GM12878 (cell line): ENCODE measurements around the gene CDH20. TPM values are rescaled to one million over a fixed set of nuclear protein-coding genes. Genes with fewer than 3 reads are reported as not detected.

Experiments used
- ATAC-seq: fragments of 200-7000 bp; cut with Tn5 transposase; 3 replicates; pipeline ENCODE4 v1.9.1; 2020; ENCODE audit warnings: mild to moderate bottlenecking, moderate library complexity
- BruUV-seq: library from RNA; stranded (reverse); fragments of 400-500 nt; replicated peaks from 2 replicates; lab custom pipeline; 2021; lab: Mats Ljungman, UMichigan
- CTCF ChIA-PET: fragments of 300-600 bp; sonication (Branson Sonifier 250); formaldehyde crosslinking; extraction: SDS; loops from one replicate; lab custom pipeline; 2021; ENCODE audit warnings: inconsistent platforms; lab: Yijun Ruan, JAX
- POLR2A ChIA-PET: fragments of 350-600 bp; formaldehyde crosslinking; extraction: SDS; loops from one replicate; lab custom pipeline; 2021; ENCODE audit warnings: inconsistent platforms; lab: Charles Lee
- RAD21 ChIA-PET: fragments of 300-600 bp; sonication (Branson Sonifier 250); formaldehyde crosslinking; loops from one replicate; lab custom pipeline; 2023; ENCODE audit warnings: antibody characterized with exemption; ENCODE audit not compliant: unreplicated experiment; lab: Charles Lee
- SMC1A ChIA-PET: fragments of 300-600 bp; sonication (Branson Sonifier 250); formaldehyde crosslinking; loops from one replicate; lab custom pipeline; 2023; ENCODE audit not compliant: unreplicated experiment, uncharacterized antibody; lab: Charles Lee
- DNase-seq: peaks from one replicate; pipeline ENCODE4 v3.0.0-alpha.2; 2011; ENCODE audit warnings: low read depth, low spot score
- FAIRE-seq: peaks from 3 replicates; lab custom pipeline; 2011; peaks lifted over from hg19 to GRCh38; lab: Jason Lieb, UNC
- H2AFZ ChIP-seq: 2 replicates; pipeline ENCODE4 v1.6.0; 2011; ENCODE audit warnings: low read depth, low read length, control low read depth; ENCODE audit not compliant: control insufficient read depth
- H3K27ac ChIP-seq: 2 replicates; pipeline ENCODE4 v1.5.1; 2011; ENCODE audit warnings: control low read depth; ENCODE audit not compliant: control insufficient read depth, insufficient read depth
- H3K27me3 ChIP-seq, 2 experiments: replicated peaks in 1 of 2; 2 replicates each; pipeline versions ENCODE4 v1.6.0 to v1.6.1; 2011; ENCODE audit warnings: low read length in 1 of 2; ENCODE audit not compliant: control insufficient read depth in 2 of 2, insufficient read depth in 2 of 2
- H3K36me3 ChIP-seq, 2 experiments: 2 replicates each; pipeline ENCODE4 v1.5.1; 2011; ENCODE audit warnings: low read length in 1 of 2; ENCODE audit not compliant: control insufficient read depth in 2 of 2, insufficient read depth in 2 of 2
- H3K4me1 ChIP-seq: 2 replicates; pipeline ENCODE4 v1.6.1; 2011; ENCODE audit warnings: mild to moderate bottlenecking, low read length, moderate library complexity, mixed read lengths; ENCODE audit not compliant: control insufficient read depth, insufficient read depth
- H3K4me2 ChIP-seq: 2 replicates; pipeline ENCODE4 v1.6.0; 2011; ENCODE audit warnings: control low read depth; ENCODE audit not compliant: control insufficient read depth, insufficient read depth
- H3K4me3 ChIP-seq: fragments of 200-600 bp; sonication (generic); 2 replicates; pipeline ENCODE4 v1.5.1; 2016
- H3K79me2 ChIP-seq: 2 replicates; pipeline ENCODE4 v1.6.0; 2011; ENCODE audit warnings: low read length; ENCODE audit not compliant: control insufficient read depth, insufficient read depth
- H3K9ac ChIP-seq: 2 replicates; pipeline ENCODE4 v1.8.0; 2011; ENCODE audit warnings: low read length, control low read depth, mixed read lengths; ENCODE audit not compliant: control insufficient read depth, insufficient read depth
- H3K9me3 ChIP-seq: replicated peaks from 3 replicates; pipeline ENCODE4 v1.5.1; 2011; ENCODE audit warnings: mild to moderate bottlenecking, low read length; ENCODE audit not compliant: control insufficient read depth, insufficient read depth
- H4K20me1 ChIP-seq: 2 replicates; pipeline ENCODE4 v1.6.0; 2011; ENCODE audit not compliant: control insufficient read depth, insufficient read depth
- BCL3 ChIP-seq: IDR thresholded peaks from 2 replicates; pipeline ENCODE4 v1.6.1; 2011; ENCODE audit warnings: borderline replicate concordance, low read depth, mild to moderate bottlenecking, moderate library complexity, low read length; ENCODE audit not compliant: insufficient read depth, poor library complexity, severe bottlenecking
- CEBPB ChIP-seq, 2 experiments: fragments of 150-350 bp in 1 of 2; IDR thresholded peaks; 2 replicates each; pipeline ENCODE4 v1.6.1; 2012 to 2014; ENCODE audit warnings: low read depth in 2 of 2, low read length in 2 of 2, borderline replicate concordance in 1 of 2, inconsistent platforms in 1 of 2
- CHD1 ChIP-seq: IDR thresholded peaks from 2 replicates; pipeline ENCODE4 v1.6.1; 2012; ENCODE audit warnings: low read depth, low read length, improper control_type of control experiment
- EED ChIP-seq: sonication (generic); IDR thresholded peaks from 2 replicates; pipeline ENCODE4 v1.6.1; 2016; ENCODE audit warnings: antibody characterized with exemption, low read depth
- EGR1 ChIP-seq, 2 experiments: IDR thresholded peaks; 1 replicate in 1 of 2; 2 replicates in 1 of 2; pipeline ENCODE4 v1.6.1; 2011 to 2012; ENCODE audit warnings: low read depth in 2 of 2, low read length in 2 of 2, borderline replicate concordance in 1 of 2, mild to moderate bottlenecking in 1 of 2, moderate library complexity in 1 of 2
- FOXM1 ChIP-seq: IDR thresholded peaks from 2 replicates; pipeline ENCODE4 v1.6.1; 2012; ENCODE audit warnings: low read depth, mild to moderate bottlenecking, inconsistent platforms, low read length, moderate library complexity
- JUNB ChIP-seq: IDR thresholded peaks from 2 replicates; pipeline ENCODE4 v1.6.1; 2016; ENCODE audit warnings: antibody characterized with exemption, mild to moderate bottlenecking
- MEF2A ChIP-seq: IDR thresholded peaks from 2 replicates; pipeline ENCODE4 v1.6.1; 2011; ENCODE audit warnings: low read depth, mild to moderate bottlenecking, low read length, moderate library complexity; ENCODE audit not compliant: insufficient read depth
- MEF2B ChIP-seq: fragments of 450-650 bp; IDR thresholded peaks from 2 replicates; pipeline ENCODE4 v1.6.1; 2018; ENCODE audit warnings: mild to moderate bottlenecking, moderate library complexity; ENCODE audit not compliant: partially characterized antibody, poor library complexity, severe bottlenecking
- SP1 ChIP-seq: IDR thresholded peaks from one replicate; pipeline ENCODE4 v1.6.1; 2011; ENCODE audit warnings: low read depth, low read length
- SPI1 ChIP-seq: IDR thresholded peaks from 2 replicates; pipeline ENCODE4 v1.6.1; 2011; ENCODE audit warnings: low read depth, mild to moderate bottlenecking, low read length, moderate library complexity, borderline replicate concordance; ENCODE audit not compliant: insufficient read depth
- ZNF687 ChIP-seq: fragments of 450-650 bp; IDR thresholded peaks from 2 replicates; pipeline ENCODE4 v1.6.1; 2017; ENCODE audit warnings: mild to moderate bottlenecking, moderate library complexity
- WGBS: methylation state at CpG from one replicate; pipeline ENCODE4 v1.1.6; 2016; ENCODE audit warnings: low lambda C conversion rate; ENCODE audit not compliant: insufficient replicate concordance, insufficient coverage; ENCODE audit errors: missing lambda C conversion rate; 5-methylcytosine and 5-hydroxymethylcytosine counted together
- in situ Hi-C: fragments of 300-500 bp; cut with MboI; formaldehyde crosslinking; loops from 9 replicates; pipeline ENCODE4 v1.14.3; 2018; ENCODE audit warnings: mixed read lengths
- intact Hi-C: fragments of 100-400 bp; cut with micrococcal nuclease; formaldehyde crosslinking; loops from one replicate; pipeline ENCODE4 v1.14.2; 2022; ENCODE audit not compliant: unreplicated experiment
- polyA plus RNA-seq, 11 experiments: library from polyadenylated mRNA; depleted of rRNA in 4 of 11; unstranded in 6 of 11; stranded (reverse) in 5 of 11; fragments of >200 nt; fragmentation: Nextera tagmentation in 4 of 11; fragmentation: Illumina TruSeq in 1 of 11; extraction: Ambion mirVana in 4 of 11; extraction: Trizol in 1 of 11; gene quantifications; 1 replicate in 1 of 11; 2 replicates in 10 of 11; pipeline versions ENCODE4 v1.2.1 to v1.2.3, GENCODE V29; 2011 to 2016; ENCODE audit warnings: inconsistent platforms in 2 of 11, missing spikeins in 2 of 11, low read depth in 1 of 11
- total RNA-seq, 4 experiments: library from RNA; depleted of rRNA in 3 of 4; stranded (reverse); fragments of >200 nt in 3 of 4; fragmentation: Illumina TruSeq in 1 of 4; extraction: Trizol in 1 of 4; gene quantifications; 2 replicates each; pipeline versions ENCODE4 v1.2.1 to v1.2.3, GENCODE V29; 2013 to 2021
- TF ChIP-seq, protein P1 (sequence below): IDR thresholded peaks from 2 replicates; pipeline ENCODE4 v1.6.1; 2012; ENCODE audit warnings: low read depth, low read length, improper control_type of control experiment

Gene CDH20
- total and polyA plus RNA-seq, 10 of the 15 experiments (the other 5 are each of a cell fraction or from before 2014, with no cell fraction given), result not detected

DNA sequence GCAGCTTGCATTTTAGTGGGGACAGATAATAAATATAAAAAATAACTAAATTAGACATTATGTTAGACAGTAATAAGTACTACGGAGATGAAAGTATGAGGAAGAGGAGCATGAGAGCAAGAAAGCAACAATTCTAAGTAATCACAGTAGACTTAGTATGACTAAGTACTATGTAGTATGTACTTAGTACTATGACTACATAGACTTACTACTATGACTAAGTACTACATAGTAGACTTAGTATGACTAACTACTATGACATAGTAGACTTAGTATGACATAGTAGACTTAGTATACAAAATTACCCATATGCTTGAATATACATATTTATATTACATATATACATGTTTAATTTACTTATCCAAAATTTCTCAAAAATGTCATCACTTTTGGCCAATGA, 29.3 kb downstream of the CDH20 start:
- in situ Hi-C loops, result no loop called here
- CTCF ChIA-PET, result no interaction called here

More for the DNA sequence above, 29.3 kb downstream of the CDH20 start:
- ChIA-PET SMC1A (no interaction called here), POLR2A (no interaction called here), RAD21 (no interaction called here)
- intact Hi-C loops, result no loop called here
- no peaks in the 10 kb centered on the region; a peak in 1 of 4 replicates for H3K27me3 ChIP-seq
- no TSS peak for BruUV-seq
- TF ChIP-seq EGR1 (IDR thresholded peaks at IDR 0.05; ENCODE audit: borderline replicate concordance in 1 of 2, low read depth in 2 of 2, low read length in 2 of 2) (no peak), MEF2A (no peak), FOXM1 (no peak), MEF2B (no peak), CHD1 (no peak), CEBPB (IDR thresholded peaks at IDR 0.05; ENCODE audit: borderline replicate concordance in 1 of 2, low read depth in 2 of 2, low read length in 2 of 2) (no peak), JUNB (no peak), SP1 (no peak), EED (no peak), ZNF687 (no peak), BCL3 (no peak), SPI1 (no peak)
- TF ChIP-seq, protein P1, sequence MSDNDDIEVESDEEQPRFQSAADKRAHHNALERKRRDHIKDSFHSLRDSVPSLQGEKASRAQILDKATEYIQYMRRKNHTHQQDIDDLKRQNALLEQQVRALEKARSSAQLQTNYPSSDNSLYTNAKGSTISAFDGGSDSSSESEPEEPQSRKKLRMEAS, result no peak
- H3K36me3 ChIP-seq, result no peaks in the 10 kb centered on the region
- H3K27ac ChIP-seq, result no peak overlapping the region
- no peaks in the 10 kb centered on the region for H4K20me1 ChIP-seq
- no peaks in the 10 kb centered on the region for H3K9me3 ChIP-seq
- H3K4me2 ChIP-seq, result no peak overlapping the region
- ATAC-seq (no peak), DNase-seq (no peak), FAIRE-seq (no peak)
- H3K9ac ChIP-seq, result no peak overlapping the region
- WGBS, result 14% methylated on average over 1 of the region's 1 CpG
- H2AFZ ChIP-seq, result no peak overlapping the region
- H3K79me2 ChIP-seq, result no peaks in the 10 kb centered on the region
- no peak overlapping the region for H3K4me3 ChIP-seq
- peaks cover 6% of the 10 kb centered on the region; the same call in 1 of the 2 replicates for H3K4me1 ChIP-seq
